HG02973 (cell line): ENCODE data around the gene CAPZB.

Source experiments
- ATAC-seq: cut with Tn5 transposase; IDR thresholded peaks from one replicate; pipeline ENCODE4 v1.9.1; 2021; ENCODE audit warnings: moderate library complexity; ENCODE audit not compliant: unreplicated experiment

The CAPZB gene

GRCh38 chr1:19371226-19372135 lies 113.9 kb downstream of the CAPZB start:
- no peak for ATAC-seq

- no peak for ATAC-seq
These were observed 114.7 kb downstream of the CAPZB start for GRCh38 chr1:19370453-19371170.

GRCh38 chr1:19369396-19370090 lies 115.8 kb downstream of the CAPZB start:
- ATAC-seq: no peak

- no peak for ATAC-seq
These were observed 116.4 kb downstream of the CAPZB start for GRCh38 chr1:19368964-19369363.

- ATAC-seq: no peak
These were observed 117.3 kb downstream of the CAPZB start for GRCh38 chr1:19368050-19368449.

- no peak for ATAC-seq
These were observed 117.7 kb downstream of the CAPZB start for GRCh38 chr1:19367584-19368041.

- no peak for ATAC-seq
These were observed 118.5 kb downstream of the CAPZB start for GRCh38 chr1:19366599-19367536.

GRCh38 chr1:19365721-19366120 lies 119.6 kb downstream of the CAPZB start:
- ATAC-seq: no peak

GRCh38 chr1:19363536-19364152 lies 121.7 kb downstream of the CAPZB start:
- ATAC-seq: no peak

- no peak for ATAC-seq
These were observed 123.7 kb downstream of the CAPZB start for GRCh38 chr1:19361611-19362147.

- no peak for ATAC-seq
These were observed 124.3 kb downstream of the CAPZB start for GRCh38 chr1:19360843-19361610.

GRCh38 chr1:19360432-19360831 lies 124.9 kb downstream of the CAPZB start:
- ATAC-seq: no peak

GRCh38 chr1:19360016-19360415 lies 125.3 kb downstream of the CAPZB start:
- ATAC-seq: no peak

GRCh38 chr1:19359357-19359756 lies 126.0 kb downstream of the CAPZB start:
- no peak for ATAC-seq

- no peak for ATAC-seq
These were observed 126.6 kb downstream of the CAPZB start for GRCh38 chr1:19358710-19359109.

- no peak for ATAC-seq
These were observed 127.9 kb downstream of the CAPZB start for GRCh38 chr1:19357299-19357986.

GRCh38 chr1:19356266-19356665 lies 129.1 kb downstream of the CAPZB start:
- ATAC-seq: no peak

GRCh38 chr1:19354531-19354981 lies 130.8 kb downstream of the CAPZB start:
- no peak for ATAC-seq
